Measurements from ENCODE around the gene MICA. TPM values are rescaled to one million over a fixed set of nuclear protein-coding genes. Genes with fewer than 3 reads are reported as not detected.

The MICA gene
- total RNA-seq, 4 donors from 2014 or later: 13.7 to 18.0 (median 16.6) TPM

GRCh38 chr6:31464252-31465184, 61.1 kb downstream of the MICA start:
- TF ChIP-seq, protein P1, sequence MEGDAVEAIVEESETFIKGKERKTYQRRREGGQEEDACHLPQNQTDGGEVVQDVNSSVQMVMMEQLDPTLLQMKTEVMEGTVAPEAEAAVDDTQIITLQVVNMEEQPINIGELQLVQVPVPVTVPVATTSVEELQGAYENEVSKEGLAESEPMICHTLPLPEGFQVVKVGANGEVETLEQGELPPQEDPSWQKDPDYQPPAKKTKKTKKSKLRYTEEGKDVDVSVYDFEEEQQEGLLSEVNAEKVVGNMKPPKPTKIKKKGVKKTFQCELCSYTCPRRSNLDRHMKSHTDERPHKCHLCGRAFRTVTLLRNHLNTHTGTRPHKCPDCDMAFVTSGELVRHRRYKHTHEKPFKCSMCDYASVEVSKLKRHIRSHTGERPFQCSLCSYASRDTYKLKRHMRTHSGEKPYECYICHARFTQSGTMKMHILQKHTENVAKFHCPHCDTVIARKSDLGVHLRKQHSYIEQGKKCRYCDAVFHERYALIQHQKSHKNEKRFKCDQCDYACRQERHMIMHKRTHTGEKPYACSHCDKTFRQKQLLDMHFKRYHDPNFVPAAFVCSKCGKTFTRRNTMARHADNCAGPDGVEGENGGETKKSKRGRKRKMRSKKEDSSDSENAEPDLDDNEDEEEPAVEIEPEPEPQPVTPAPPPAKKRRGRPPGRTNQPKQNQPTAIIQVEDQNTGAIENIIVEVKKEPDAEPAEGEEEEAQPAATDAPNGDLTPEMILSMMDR (IDR thresholded peaks at IDR 0.05): no peak
- no peak for ATAC-seq (ENCODE audit: low FRiP score)
- DNase-seq (ENCODE audit: low spot score): no peak

Small RNA genes lying within 50 kb of the gene (small RNA-seq; reads per million reads assigned to genes)
- gene HLA-S (not detected), gene MIR6891 (not detected), gene RF00019 (not detected), gene RNU6-283P (not detected)

Other genes with a start within 250 kb of the MICA start
- 10 to 100 TPM in 1 of 4 donors, 1 to 10 TPM in 3; 4.6 to 21.1 (median 5.0) TPM for gene CCHCR1, start 245.8 kb upstream of the MICA start, total RNA-seq
- 10 to 100 TPM in 1 of 4 donors, 1 to 10 TPM in 3; 1.9 to 19.5 (median 2.7) TPM for gene TCF19, start 245.0 kb upstream of the MICA start, total RNA-seq
- gene POU5F1, start 232.9 kb upstream of the MICA start, total RNA-seq: 1 to 10 TPM in 2 of 4 donors, under 1 TPM in 1, not detected in 1; 0.37 to 2.4 (median 1.3) TPM
- gene HLA-C, start 131.5 kb upstream of the MICA start, total RNA-seq: 100 to 1,000 TPM; 210 to 923 (median 462) TPM
- gene HLA-B, start 46.4 kb upstream of the MICA start, total RNA-seq: 1,000 to 10,000 TPM in 2 of 4 donors, 100 to 1,000 TPM in 2; 719 to 1,698 (median 1,160) TPM
- gene MICB, start 94.5 kb downstream of the MICA start, total RNA-seq: 1 to 10 TPM; 3.3 to 5.8 (median 5.8) TPM
- not detected for gene MCCD1, start 125.4 kb downstream of the MICA start, total RNA-seq
- gene DDX39B, start 138.4 kb downstream of the MICA start, total RNA-seq: 100 to 1,000 TPM; 244 to 322 (median 271) TPM
- gene ATP6V1G2, start 143.0 kb downstream of the MICA start, total RNA-seq: 1 to 10 TPM in 2 of 4 donors, under 1 TPM in 1, not detected in 1; 0.74 to 2.6 (median 2.4) TPM
- 10 to 100 TPM; 11.0 to 21.6 (median 16.3) TPM for gene NFKBIL1, start 144.0 kb downstream of the MICA start, total RNA-seq
- not detected for gene LTA, start 168.7 kb downstream of the MICA start, total RNA-seq
- gene TNF, start 172.0 kb downstream of the MICA start, total RNA-seq: 1 to 10 TPM in 1 of 4 donors, under 1 TPM in 2, not detected in 1; 0.65 to 1.5 (median 0.96) TPM
- 1 to 10 TPM in 3 of 4 donors, under 1 TPM in 1; 0.72 to 5.5 (median 1.9) TPM for gene LTB, start 178.8 kb downstream of the MICA start, total RNA-seq
- gene LST1, start 182.7 kb downstream of the MICA start, total RNA-seq: 10 to 100 TPM; 16.3 to 34.2 (median 19.2) TPM
- not detected for gene NCR3, start 189.4 kb downstream of the MICA start, total RNA-seq
- gene AIF1, start 211.6 kb downstream of the MICA start, total RNA-seq: 10 to 100 TPM; 57.3 to 95.1 (median 81.8) TPM
- gene PRRC2A, start 217.1 kb downstream of the MICA start, total RNA-seq: 100 to 1,000 TPM in 1 of 4 donors, 10 to 100 TPM in 3; 44.8 to 111 (median 65.4) TPM
- 100 to 1,000 TPM; 137 to 231 (median 157) TPM for gene BAG6, start 249.1 kb downstream of the MICA start, total RNA-seq

Measured in omental fat pad (tissue), 4 donors.